ENCODE data around the gene SCYL2.

SCYL2 gene

DNA sequence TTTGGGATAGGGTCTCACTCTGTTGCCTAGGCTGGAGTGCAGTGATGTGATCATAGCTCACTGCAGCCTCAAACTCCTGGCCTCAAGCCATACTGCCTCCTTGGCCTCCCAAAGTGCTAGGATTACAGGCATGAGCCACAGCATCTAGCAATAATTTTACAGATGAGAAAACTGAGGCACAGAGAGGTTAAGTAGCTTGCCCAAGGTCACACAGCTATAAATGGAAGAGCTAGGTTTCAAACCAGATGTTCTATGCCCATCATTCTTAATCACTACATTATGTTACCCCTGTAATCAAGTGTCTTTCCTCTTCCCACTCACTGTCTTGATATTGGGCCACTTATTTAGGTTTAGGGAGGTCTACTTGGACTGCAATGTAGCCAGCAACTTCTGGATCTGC is 93.5 kb downstream of the SCYL2 start:
- no peak for TF ChIP-seq ZNF274 (IDR thresholded peaks at IDR 0.05; ENCODE audit: low read depth, low read length)
- H3K4me3 ChIP-seq (ENCODE audit: low read length), result no peak overlapping the region

DNA sequence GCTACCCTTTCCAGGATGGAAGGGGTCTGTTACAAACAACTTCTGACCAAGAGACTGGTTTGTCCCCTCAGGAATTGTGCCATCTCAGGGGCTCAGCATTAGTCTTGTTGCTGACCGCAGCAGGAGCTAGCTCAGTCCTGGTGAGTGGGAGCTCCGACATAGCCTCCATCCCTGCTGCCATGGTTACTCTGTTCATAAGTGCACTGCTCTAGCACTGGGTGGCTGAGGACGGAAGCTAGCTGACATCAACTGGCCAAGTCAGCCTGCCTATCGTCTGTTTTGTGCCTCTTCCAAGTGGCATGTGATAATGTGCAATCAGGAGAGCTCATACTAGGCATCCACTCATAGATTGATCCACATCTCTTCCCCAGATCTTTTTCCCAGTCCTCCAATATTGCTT is 97.3 kb downstream of the SCYL2 start:
- H3K4me3 ChIP-seq (ENCODE audit: low read length), result no peak overlapping the region
- no peak for TF ChIP-seq ZNF274 (IDR thresholded peaks at IDR 0.05; ENCODE audit: low read depth, low read length)

DNA sequence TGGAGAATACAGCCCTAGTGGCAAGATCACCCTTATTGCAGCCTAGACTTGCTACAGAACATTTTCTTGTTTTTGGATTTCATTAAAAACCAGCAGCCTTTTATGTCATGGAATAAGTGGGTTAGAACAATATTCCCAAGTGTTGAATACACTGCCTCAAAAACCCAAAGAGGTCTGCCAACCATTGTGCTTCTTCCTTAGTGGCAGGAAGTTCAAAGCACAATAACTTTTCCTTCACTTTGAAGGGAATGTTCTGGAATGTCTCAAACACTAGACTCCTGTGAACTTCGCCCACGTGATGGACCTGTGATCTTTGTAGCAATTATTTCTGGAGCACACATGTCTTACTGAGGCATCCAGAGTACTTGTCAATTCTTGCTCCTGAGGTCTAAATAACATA is 98.4 kb downstream of the SCYL2 start:
- H3K4me3 ChIP-seq (ENCODE audit: low read length), result no peak overlapping the region
- TF ChIP-seq ZNF274 (IDR thresholded peaks at IDR 0.05; ENCODE audit: low read depth, low read length), result no peak

DNA sequence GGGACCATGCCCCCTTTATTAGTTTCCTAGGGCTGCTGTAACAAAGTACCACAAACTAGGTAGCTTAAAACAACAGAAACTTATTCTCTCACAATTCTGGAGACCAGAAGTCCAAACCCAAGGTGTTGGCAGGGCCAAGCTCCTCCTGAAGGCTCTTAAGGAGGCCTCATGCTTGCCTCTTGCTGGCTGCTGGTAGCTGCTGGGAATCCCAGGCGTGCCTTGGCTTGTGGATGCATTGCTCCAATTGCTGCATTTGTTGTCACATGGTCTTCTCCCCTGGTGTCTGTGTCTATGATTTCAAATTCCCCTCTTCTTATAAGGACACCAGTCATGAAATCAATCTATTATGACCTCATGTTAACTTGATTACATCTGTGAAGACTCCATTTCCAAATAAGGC is 101.1 kb downstream of the SCYL2 start:
- no peak for TF ChIP-seq ZNF274 (IDR thresholded peaks at IDR 0.05; ENCODE audit: low read depth, low read length)
- H3K4me3 ChIP-seq (ENCODE audit: low read length), result no peak overlapping the region

DNA sequence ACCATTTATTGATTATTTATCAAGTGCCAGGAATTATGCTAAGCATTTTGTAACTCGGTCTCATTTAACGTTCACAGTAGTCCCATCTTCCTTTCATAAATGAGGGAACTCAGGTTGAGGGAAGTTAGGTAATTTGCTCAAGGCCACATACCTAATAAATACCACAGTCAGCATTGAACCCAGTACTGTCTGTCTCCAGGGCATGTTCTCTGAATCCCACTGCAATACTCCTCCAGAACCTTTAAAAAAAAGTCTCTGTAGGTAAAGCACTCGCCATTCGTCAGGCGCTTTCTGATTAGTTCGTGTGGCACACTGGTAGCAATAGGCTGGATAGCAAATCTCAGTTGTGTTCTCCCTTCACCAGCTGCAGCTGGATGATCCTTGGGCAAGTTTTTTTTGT is 104.2 kb downstream of the SCYL2 start:
- no peak for TF ChIP-seq ZNF274 (IDR thresholded peaks at IDR 0.05; ENCODE audit: low read depth, low read length)
- no peak overlapping the region for H3K4me3 ChIP-seq (ENCODE audit: low read length)

DNA sequence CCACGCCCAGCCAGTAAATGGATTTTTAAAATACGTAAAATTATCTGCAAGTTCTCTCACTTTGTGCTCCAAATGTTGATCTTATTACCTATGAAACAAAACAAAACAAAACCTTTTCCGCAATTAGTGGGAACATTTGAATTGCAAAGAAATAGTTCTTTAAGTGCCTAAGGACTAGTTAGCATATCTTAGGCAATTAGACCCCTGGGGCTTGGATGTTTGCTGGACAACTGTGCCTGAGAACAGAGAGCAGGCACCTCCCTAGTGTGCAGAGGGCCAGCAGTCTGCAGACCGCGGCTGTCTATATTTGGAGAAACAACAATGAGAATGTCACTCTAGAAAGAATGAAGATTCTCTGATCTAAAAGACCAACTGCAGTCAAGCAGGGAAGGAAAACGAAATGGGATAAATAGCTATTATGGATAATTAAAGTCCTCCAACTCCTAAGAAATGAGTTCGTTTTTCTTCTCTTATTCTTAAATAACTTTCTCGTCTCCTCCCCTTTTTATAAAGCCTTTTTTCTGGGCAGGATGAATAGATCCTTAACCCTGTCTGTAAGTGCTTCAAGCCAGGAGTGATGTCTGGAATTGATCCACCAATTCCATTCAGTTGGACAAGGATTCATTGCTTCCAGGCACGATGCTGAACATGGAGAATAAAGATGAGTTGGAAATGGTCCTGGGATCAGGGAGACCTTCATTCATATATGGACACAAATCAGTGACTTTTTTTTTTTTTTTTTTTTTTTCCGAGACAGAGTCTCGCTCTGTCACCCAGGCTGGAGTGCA is 106.1 kb downstream of the SCYL2 start:
- H3K4me3 ChIP-seq (ENCODE audit: low read length), result no peak overlapping the region
- no peak for TF ChIP-seq ZNF274 (IDR thresholded peaks at IDR 0.05; ENCODE audit: low read depth, low read length)

DNA sequence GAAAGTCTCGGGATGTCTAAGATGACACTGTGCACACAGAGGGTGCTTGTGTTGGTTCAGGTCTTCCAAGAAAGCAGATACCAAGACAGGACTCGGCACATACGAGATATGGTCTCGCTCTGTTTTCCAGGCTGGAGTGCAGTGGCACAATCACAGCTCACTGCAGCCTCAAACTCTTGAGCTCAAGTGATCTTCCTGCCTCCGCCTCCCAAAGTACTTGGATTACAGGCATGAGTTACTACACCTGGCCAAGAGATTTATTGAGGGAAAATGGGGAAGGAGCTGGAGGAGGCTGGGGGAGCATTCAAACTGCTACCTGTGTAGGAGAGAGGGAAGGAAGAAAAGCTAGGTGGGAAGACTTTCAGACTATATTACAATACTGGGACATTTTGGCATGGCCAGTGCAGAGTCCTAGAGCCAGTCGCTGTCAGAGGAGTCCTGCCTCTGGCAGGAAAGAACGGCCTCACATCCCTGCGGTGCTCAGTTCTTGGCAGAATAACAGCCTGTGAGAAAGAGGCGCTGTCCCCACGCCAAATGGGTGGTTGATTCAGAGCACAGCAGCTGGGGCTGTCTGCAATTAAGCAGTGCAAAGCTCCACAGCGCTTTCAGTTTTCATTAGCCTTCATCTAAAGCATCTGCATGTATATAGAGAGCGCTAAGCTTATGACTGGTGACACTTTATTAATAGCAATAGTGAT is 108.2 kb downstream of the SCYL2 start:
- TF ChIP-seq ZNF274 (IDR thresholded peaks at IDR 0.05; ENCODE audit: low read depth, low read length), result no peak
- no peak overlapping the region for H3K4me3 ChIP-seq (ENCODE audit: low read length)

DNA sequence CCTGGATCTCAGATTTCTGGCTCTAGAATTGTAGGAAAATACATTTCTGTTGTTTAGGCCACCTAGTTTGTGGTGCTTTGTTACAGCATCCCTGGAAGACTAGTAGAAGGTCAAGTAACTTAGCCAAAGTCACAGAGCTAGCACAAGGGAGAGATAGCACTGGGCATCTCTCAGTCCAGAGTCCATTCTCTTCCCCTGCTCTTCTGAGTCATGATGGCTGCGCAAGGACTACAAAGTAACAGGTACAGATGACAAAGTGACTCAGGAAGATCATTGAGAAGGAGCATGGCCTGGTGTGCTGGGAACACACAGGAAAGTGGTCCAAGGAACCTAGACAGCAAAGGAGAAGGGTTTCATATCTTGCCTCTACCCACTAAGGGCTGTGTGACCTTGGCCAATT is 109.2 kb downstream of the SCYL2 start:
- no peak overlapping the region for H3K4me3 ChIP-seq (ENCODE audit: low read length)
- no peak for TF ChIP-seq ZNF274 (IDR thresholded peaks at IDR 0.05; ENCODE audit: low read depth, low read length)

DNA sequence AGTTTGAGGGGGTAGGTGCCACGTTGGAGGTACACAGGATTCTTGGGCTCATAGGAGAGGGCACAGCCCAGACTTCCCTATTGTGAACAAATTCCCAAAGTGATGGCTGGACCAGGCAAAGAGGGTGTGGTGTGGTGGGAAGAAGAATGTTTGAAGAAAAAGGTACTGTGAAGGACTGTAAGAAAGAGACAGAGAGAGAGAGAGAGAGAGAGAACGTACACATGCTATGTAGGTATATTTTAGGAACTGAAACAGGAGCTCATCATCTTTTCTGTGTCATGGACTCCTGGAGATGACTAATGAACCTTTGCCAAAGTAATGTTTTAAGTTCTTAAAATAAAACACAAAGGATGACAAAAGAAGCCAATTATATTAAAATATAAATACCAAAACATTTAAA is 114.4 kb downstream of the SCYL2 start:
- no peak overlapping the region for H3K4me3 ChIP-seq (ENCODE audit: low read length)
- TF ChIP-seq ZNF274 (IDR thresholded peaks at IDR 0.05; ENCODE audit: low read depth, low read length), result no peak

DNA sequence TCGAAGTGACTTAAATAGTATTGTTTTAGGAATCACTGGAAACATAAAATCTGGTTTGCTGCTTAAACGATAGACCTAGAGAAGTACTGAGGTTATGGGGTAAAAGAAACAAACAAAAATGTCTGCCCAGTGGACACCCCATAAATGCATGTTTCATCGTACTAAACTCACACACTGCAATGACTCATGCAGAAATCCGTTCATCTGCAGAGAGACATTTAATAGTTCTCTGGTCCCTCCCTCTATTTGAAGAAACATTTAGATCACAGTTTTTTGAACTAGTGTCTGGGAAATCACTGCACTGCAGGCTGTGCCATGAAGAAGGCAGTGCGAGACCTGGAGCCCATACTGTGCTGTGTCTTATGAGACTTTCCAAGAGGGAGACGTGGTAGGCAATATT is 115.4 kb downstream of the SCYL2 start:
- no peak overlapping the region for H3K4me3 ChIP-seq (ENCODE audit: low read length)
- TF ChIP-seq ZNF274 (IDR thresholded peaks at IDR 0.05; ENCODE audit: low read depth, low read length), result no peak

DNA sequence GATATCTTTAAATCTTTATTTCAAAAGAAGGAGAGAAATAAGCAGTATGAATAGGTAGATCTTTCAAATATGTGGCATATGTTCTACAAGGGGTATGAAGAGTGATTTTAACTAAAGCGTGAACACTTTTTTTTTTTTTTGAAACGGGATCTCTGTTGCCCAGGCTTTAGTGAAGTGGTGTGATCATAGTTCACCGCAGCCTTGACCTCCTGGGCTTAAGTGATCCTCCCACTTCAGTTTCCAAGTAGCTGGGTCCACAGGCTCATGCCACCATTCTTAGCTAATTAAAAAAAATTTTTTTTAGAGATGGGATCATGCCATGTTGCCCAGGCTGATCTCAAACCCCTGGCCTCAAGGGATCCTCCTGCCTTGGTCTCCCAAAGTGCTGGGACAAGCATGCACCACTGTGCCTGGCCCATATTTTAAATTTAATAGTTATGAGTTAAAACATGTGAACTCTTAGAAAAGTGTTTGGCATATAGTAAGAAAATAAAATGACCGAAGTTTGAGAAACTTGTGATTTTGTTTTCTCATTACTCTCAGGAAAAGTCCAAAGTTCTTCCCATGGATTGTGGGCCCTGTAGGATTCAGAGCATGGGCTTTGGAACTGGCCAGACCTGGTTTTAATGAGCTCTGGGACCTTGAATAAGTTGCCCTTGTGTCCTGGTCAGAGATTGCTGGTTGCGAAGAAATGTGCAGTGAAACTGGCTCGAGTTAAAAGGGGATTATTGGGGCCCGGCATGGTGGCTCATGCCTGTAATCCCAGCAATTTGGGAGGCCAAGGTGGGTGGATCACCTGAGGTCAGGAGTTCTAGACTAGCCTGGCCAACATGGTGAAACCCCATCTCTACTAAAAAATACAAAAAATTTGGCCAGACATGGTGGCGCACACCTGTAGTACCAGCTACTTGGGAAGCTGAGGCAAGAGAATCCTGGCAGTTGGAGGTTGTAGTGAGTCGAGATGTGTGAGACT is 116.9 kb downstream of the SCYL2 start:
- no peak overlapping the region for H3K4me3 ChIP-seq (ENCODE audit: low read length)
- no peak for TF ChIP-seq ZNF274 (IDR thresholded peaks at IDR 0.05; ENCODE audit: low read depth, low read length)

DNA sequence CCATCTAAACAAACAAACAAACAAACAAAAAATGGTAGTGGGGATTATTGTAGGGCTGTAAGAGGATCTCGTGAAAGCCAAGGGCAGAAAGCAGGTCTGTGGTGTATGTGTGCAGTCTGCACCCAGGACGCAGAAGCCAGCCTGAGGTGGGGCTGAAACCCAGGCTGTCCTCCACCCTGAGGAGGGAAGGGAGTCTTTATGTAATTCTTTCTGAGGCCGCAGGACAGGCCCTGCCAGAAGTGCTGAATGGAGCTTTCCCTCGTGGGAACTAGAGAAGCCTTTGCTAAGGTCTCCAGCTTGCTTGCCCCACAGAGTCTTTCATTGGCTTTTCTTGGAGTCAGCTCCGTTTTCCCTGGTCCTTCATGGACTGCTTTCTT is 117.6 kb downstream of the SCYL2 start:
- no peak for TF ChIP-seq ZNF274 (IDR thresholded peaks at IDR 0.05; ENCODE audit: low read depth, low read length)
- H3K4me3 ChIP-seq (ENCODE audit: low read length), result no peak overlapping the region

DNA sequence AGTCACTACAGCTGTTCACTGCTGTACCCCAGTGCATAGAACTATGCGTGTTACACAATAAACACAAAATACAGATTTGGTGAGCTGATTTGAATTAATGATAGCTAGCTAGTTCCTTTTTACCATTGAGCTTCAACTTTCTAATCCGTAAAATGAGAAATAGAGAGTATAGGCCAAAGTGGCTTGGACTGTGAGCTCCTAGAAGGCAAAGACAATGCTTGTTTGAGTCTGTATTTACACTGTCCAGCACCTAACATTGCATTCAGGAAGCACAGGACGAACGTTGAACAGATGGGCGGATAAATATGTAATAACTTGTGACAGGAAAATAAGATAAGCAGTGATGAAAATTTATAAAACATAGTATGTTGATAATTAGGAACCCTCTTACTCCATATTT is 121.4 kb downstream of the SCYL2 start:
- no peak for TF ChIP-seq ZNF274 (IDR thresholded peaks at IDR 0.05; ENCODE audit: low read depth, low read length)
- no peak overlapping the region for H3K4me3 ChIP-seq (ENCODE audit: low read length)
